ENCODE results near the gene PER1. TPM values are rescaled to one million over a fixed set of nuclear protein-coding genes. Genes with fewer than 3 reads are reported as not detected.

PER1 gene
- total RNA-seq, 1 donor from 2014 or later = 124 TPM

DNA sequence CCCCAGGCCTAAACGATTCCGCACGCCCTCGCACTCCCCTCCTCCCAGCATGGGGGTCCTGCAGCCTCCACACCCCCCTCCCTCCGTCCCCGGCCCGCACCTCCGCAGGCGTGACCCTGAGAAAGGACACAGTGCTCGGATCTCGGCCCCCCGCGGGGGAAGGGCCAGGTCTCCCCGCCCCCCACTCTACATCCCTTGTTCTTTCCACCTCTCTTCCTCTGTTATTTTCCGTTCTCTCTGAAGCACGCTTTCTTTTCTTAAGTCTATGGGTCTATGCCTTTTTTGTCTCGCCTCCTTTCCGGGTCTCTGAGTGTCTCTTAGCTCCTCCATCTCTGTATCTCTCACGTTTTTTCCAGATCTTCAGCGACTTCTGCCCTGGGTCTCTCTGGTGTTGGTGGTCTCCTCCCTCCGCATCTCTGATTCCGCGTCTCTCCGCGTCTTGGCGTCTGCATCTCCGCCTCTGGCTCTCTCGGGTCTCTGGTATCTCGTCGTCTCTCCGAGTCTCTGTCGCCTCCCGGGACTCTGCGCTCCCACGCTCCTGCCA is 26.2 kb downstream of the PER1 start:
- intact Hi-C loops (cut with DNase I) = no loop called here
- DNase-seq = no peak
- ATAC-seq (ENCODE audit: poor library complexity) = peak; percentile 3

DNA sequence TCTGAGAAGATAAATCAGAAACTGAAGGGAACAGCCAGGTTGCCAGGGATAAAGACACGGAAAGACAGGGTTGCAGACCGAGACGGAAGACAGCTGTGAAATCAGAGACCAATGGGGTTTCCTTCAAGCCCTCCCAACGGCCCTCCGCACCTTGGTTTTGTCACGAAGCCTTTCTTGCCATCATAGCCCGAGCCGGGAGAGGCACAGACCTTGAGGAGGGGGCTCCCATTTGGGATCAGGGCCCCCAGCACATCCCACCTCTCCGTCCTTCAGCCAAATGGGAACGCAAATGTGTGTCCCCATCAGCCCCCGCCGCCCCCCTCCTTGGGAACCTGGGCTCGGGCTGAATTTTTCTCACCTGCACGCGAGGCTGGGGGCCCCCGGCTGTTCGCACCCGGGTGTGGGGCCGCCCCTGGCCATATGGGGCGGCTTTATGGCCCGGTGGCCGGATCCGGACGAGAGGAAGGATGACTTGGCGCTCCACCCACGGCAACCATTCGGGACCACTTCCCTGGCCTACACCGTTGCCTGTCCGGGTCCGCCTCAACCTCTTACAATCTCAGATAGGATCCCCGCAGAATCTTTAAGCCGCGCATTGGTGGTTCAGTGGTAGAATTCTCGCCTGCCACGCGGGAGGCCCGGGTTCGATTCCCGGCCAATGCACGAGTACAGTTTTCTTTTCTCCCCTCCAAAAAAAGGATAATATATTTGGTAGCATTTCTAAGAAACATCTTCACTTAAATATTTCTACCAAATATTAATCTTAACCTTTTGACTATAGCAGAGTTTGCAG is 26.9 kb downstream of the PER1 start:
- intact Hi-C loops (cut with DNase I) = no loop called here
- DNase-seq (peak; percentile 82), ATAC-seq (ENCODE audit: poor library complexity) (peak; percentile 62)

DNA sequence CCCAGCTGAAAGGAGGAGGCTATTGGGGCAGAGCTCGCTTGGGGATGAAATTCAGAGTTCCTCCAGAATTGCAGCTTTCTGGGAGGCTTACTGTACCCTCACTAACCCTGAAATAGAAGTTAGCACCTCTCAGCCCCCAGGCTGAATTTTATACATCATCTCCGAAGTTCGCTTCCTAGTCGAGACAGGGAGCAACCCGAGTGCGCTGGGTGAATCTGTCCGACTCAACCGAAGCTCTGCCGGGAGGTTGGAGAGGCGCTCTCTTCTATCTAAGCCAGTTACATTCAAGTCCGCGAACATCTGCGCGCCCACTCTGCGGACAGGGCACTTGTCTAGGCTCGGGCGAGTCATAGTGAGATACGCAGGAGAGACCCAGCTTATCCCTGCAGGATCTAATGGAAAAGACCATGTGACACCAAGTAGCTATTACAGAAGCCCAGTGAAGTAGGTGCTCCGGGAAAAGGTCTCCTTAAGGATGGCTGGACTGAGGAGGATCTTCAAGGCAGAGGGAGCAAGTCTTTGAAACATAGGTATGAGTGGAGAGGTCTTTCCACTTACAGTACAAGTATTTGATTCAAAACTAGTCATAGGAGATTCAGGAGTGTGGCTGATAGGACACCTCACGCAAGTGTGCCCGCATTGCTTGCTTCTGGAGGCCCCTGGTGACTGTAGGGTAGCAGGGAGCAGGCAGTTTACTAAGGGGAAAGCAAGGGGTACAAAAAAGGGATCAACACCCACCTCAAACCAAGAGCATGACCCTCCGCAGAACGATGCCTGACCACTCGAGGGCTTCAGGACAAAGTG is 27.7 kb downstream of the PER1 start:
- intact Hi-C loops (cut with DNase I) = loop anchor here (5.0 kb wide), 1 partner anchor 38 kb away; the partner anchor contains the start of gene VAMP2
- ATAC-seq (ENCODE audit: poor library complexity) = no peak
- DNase-seq = no peak

DNA sequence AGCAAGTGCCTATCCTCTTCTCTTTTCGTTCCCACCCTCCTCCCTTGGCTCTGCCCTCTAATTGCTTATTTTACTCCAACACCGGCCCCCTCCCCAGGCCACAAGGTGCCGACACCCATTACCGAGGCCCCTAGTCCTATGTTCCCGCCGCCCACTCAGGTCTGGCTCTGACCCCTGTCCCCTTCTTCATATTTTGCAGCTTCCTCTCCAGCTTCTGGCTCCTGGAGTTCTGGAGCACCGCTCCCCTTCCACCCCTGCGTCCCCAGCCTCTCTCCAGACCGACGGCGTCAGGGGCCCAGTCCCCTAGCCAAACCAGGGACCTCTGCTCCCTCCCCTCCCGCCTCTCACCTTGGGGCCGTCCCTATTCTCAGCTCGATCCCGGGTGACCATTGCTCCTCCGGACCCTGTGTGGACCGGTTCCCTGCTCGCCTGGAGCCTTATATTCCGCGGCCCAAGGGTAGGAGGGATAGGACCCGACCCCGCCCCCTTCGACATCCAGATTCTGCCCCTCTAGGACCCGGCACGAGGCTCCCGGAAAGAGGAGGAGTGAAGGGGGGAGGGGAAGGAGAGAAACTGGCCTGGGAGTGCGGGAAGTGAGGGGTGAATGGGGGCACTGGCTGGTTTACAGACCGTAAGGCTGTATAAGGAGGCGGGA is 28.4 kb downstream of the PER1 start, which contains the start of gene HES7:
Gene HES7 (minus strand): TSS at position 412 of the 655 bp plus-strand sequence. CDS start 22 bp downstream, at position 390.
- ATAC-seq (ENCODE audit: poor library complexity) (no peak), DNase-seq (no peak)
- intact Hi-C loops (cut with DNase I) = loop anchor here (5.0 kb wide), 1 partner anchor 38 kb away; the partner anchor contains the start of gene VAMP2

DNA sequence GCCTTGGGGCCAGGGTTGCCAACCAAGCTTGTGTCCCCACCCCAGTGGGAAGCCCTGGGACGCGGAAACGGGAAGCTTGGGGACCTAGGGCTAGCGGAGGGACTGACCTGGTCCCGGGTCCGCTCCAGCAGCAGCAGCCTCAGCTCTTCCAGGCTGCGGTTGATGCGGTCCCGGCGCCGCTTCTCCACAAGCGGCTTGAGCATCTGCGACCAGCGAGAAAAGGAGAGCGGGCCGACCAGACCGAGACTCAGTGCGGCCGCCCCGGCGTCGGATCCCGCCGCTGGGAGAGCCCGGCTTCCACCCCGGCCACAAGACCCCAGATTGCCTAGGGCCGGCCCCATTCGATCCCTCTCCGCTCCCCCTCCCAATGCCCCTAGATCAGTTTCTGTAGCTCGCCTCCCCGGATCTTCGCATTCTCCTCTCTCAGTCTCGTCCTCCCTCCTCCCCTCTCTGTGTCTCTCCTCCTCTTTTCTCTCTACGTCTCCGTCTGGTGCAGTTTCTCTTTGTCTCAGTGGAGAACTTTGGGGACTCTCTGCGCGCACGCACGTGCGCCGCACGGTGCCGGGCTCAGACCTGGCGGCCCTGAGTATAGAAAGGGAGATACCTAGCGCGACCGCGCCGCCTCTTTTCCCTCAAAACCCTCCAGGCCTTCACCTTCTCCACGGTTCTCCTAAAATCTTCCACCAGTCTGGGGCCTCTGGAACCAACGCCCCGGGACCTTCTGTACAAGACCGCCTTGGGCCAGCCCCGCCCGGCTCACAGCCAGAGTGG is 29.1 kb downstream of the PER1 start:
- intact Hi-C loops (cut with DNase I) = loop anchor here (5.0 kb wide), 1 partner anchor 39 kb away; the partner anchor contains the start of gene VAMP2
- ATAC-seq (ENCODE audit: poor library complexity) (no peak), DNase-seq (peak; percentile 54)

DNA sequence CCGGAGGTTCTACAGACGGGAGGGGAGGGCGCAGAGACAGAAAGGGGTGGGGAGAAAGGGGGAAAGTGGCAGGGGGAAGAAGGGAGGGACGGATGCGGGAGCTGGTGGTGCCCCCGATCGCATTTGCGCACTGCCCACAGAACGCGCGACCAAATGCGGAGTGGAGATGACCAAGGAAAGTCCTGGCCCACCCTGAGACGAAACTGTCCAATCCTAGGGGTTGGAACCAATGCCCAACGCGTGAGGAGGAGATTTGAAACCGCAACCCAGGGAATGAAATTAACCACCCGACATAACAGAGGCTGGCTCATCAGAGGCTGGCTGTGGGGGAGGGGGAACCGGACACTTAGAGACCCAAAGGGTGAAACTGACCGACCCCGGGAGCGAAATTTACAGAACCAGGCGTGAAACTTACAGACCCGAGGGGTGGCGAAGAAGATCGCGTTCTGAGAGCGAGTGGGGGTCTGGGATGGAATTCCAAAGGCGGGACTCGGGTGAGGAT is 29.7 kb downstream of the PER1 start:
- intact Hi-C loops (cut with DNase I) = loop anchor here (5.0 kb wide), 1 partner anchor 40 kb away; the partner anchor contains the start of gene VAMP2
- no peak for ATAC-seq (ENCODE audit: poor library complexity)
- DNase-seq = no peak

DNA sequence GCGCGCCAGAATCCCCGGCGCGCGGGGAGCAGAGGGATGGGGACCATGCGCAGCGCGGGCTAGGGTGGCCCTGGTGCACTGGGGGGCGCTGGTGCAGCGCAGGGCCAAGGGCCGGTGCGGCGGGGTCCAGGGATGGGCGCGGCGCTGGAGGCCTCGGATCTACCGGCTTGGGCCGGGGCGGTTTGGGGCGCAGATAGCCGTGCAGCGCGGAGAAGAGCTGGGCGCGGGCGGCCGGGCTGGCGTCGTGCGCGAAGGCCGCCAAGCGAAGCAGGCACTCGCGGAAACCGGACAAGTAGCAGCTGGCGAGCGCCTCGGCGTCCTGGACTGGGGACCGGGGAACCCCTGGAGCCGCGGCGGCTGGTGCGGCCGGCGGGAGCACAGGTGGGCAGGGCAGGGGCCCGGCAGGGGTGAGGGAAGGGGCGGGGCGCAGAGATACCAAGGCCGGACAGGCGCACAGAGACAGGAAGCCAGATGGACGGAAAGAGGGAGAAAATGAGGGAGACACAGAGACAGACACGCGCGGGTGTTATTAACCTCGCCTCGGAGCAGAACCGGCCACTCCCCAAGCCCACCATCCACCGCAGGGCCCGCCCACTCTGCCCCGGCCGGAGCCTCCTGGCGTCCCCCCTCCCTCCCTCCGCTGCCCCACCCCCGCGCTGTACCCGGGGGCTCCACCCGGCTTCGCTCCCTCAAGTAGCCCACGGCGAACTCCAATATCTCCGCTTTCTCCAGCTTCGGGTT is 30.4 kb downstream of the PER1 start:
- peak; percentile 72 for DNase-seq
- intact Hi-C loops (cut with DNase I) = loop anchor here (5.0 kb wide), 1 partner anchor 40 kb away; the partner anchor contains the start of gene VAMP2
- ATAC-seq (ENCODE audit: poor library complexity) = peak; percentile 19

DNA sequence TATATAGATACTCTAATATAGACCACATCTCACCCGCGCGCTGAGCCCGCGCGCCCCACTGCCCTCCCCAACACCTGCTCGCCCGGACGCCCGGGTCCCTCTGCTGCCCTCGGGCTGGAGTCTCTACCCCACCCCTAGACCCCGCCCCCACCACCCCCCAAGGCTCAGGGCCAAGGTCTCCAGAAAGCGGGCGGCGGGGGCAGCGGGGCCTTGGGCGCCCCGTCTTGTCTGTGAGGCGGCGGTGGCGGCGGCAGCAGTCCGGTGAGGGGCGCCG is 30.9 kb downstream of the PER1 start:
- intact Hi-C loops (cut with DNase I) = loop anchor here (5.0 kb wide), 1 partner anchor 41 kb away; the partner anchor contains the start of gene VAMP2
- DNase-seq (peak; percentile 48), ATAC-seq (ENCODE audit: poor library complexity) (no peak)

DNA sequence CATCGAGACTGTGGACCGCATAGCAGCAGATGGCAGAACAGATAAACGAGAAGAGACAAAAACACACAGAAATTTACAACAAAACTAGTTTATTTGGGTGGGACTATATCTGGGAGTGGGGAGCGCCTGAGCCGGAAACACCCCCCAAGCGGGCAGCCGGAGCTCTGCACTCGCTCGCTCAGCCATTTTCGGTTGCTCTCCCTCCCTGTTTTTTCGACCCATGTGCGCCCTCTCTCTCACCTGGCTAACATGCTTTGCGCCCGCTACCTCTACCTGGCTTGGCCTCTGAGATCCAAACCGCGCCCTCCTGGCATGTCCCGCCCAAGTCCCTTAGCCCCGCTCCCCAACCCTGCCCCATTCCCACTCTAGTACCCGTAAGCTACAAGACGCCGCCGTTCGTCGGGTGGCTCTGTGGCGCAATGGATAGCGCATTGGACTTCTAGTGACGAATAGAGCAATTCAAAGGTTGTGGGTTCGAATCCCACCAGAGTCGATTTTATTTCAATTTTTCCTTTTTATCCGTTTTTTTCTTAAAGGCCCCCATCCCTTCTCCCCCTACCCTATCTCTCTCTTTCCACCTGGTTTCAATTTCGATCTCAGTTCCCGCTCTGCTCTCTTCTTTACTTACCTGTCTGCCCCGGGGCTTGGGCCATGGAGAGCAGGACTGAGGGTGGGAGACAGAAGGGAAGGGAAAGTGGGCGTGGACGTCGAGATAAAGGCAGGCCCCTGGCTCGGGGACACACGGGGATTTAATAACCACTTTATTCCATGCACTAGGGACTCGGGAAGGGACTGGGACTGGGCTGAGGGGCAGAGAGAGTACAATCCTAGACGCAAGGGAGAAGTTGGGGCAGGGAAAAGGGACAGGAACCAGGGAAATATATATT is 31.4 kb downstream of the PER1 start:
- intact Hi-C loops (cut with DNase I) = loop anchor here (1.0 to 5.0 kb wide), 2 partner anchors 42 to 102 kb away; partner anchors contain the start of gene VAMP2
- DNase-seq = peak; percentile 80
- peak; percentile 27 for ATAC-seq (ENCODE audit: poor library complexity)

DNA sequence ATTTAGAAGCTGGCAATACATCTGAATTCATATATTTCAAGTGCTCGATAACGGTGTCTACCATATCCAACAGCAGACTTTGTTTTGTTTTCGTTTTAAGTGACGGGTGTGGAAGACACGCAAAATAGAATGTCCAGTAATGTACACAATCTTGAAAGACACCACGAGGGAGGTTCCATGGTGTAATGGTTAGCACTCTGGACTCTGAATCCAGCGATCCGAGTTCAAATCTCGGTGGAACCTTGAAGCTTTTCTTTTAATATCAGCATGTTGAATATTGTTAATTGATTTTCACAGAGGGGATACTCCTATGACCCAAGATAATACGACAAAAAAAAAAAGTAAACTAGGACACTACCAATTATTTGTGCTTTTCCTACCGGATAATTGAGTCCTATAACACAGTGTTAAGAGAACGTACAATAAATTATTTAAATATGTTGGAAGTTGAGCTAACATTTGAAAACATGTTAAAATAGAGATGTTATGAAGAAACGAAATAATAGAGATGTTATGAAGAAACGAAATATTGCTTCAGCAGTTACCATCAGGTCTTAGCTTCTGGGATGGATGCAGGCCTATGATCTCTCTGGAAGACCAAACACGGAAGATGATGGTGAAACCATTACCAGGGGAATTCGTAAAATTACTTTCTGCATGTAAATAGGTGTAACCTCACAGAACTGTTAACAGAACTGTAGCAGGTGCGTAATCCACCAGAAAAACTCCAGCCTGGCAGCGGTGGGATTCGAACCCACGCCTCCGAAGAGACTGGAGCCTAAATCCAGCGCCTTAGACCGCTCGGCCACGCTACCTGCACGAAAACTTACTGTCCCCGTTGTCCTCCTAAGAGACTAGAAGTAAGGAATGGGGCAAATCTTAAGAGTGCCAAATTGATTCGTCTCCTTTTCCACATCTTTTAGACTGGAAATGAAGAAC is 32.4 kb downstream of the PER1 start:
- ATAC-seq (ENCODE audit: poor library complexity) (peak; percentile 73), DNase-seq (peak; percentile 83)
- intact Hi-C loops (cut with DNase I) = loop anchor here (1.0 to 5.0 kb wide), 3 partner anchors 42 to 102 kb away; partner anchors contain the start of gene VAMP2

DNA sequence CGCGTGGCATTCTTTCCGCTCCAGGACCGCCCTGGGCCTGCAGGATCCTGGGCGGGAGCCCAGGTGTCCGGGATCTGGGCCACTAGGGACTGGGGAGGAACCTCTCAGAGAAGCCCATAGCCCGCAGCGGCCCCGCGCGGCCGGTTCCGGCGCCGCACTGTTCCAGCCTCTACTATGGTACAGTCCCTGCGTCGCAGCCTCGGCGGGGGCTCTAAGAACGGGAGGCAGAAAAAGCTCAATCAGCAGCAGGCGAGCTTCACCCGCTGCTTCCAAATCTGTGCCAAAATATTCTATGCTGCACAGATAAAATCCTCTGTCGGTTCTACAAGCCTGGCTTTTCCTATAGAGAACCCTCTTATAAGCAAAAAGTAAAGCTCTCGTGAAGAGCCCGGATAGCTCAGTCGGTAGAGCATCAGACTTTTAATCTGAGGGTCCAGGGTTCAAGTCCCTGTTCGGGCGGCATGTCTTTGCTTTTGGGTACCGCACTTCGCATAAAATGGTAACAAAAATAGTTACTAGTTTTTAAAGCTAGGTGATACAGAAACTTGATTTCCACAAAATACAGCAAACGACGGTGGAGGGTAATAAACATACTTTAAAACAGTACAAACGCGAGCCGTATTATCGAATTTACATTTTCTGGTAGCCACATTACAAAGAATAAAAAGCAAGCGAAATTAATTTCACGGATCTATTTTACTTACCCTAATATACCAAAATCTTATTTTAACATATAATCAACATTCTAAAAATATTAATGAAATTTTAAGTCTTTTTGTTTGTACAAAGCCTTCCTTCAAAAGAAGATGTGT is 33.2 kb downstream of the PER1 start:
- DNase-seq = peak; percentile 95
- peak; percentile 85 for ATAC-seq (ENCODE audit: poor library complexity)
- intact Hi-C loops (cut with DNase I) = loop anchor here (2.0 kb wide), 1 partner anchor 68 kb away; no protein-coding TSS in a partner anchor

DNA sequence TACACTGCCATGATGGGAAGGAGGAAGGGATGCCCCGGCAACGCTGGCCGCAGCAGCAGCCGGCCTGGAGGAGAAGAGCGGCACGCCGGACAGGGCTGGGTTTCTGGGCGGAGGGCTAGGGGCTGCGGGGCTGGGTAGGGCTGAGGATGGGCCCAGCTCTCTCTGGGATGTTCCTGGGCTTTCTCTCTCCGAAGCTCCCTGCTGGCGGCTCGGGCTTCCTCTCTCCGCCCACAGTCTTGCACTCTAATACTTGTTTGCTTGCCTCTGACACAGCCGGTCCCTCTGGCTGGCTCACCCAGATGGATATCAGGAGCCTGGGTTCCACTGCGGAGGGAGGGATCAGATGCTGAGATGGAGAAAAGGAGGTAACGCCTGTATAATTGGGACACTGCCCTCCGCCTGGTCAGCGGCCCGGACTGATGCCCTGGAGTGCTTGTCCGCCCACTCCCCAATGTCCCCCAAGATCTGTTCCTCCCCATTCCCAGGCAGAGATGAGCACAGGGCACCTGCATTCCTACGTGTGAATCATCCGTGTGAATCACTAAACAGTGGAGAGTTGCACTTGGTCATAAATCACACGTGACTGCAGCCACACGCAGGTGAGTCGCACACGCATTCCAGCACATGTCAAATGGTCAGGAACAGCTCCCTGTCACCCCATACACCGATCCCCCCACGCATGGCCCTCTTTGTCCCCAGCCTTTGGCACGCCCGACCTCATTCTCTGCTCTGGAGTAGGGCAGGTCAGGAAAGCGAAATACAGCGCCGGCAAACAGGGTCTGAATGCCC is 34.0 kb downstream of the PER1 start, which contains the start of gene ALOXE3:
Gene ALOXE3 (minus strand): TSS at position 535 of the 789 bp plus-strand sequence. CDS start 524 bp downstream, at position 11.
- ATAC-seq (ENCODE audit: poor library complexity) (no peak), DNase-seq (peak; percentile 56)
- intact Hi-C loops (cut with DNase I) = loop anchor here (2.0 kb wide), 1 partner anchor 69 kb away; no protein-coding TSS in a partner anchor

DNA sequence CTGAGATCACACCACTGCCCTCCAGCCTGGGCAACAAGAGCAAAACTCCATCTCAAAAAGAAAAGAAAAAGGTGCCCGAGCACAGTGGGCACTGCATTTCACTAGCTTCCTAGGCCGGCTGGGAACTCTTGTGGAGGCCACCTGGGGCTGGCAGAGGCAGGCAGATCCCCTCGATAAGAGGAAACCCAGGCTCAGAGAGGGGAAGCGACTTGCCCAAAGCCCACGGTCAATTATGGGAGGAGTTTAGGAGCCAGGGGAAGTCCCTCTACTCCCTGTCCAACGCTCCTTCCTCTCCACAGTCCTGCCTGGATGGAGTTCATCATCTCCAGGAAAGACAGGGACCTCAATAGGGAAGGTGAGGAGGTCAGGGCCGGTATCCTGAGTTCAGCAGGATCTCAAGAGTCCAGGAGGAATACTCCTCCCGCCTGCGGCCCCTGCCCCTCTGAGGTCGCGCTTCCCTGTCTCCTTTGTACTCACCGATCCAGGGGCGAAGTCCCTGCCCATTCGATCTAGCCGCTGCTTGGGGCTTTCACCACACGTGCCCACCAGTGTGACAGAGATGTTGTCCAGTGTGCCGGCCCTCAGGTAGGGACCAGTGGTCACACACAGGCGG is 34.7 kb downstream of the PER1 start:
- DNase-seq (no peak), ATAC-seq (ENCODE audit: poor library complexity) (no peak)
- intact Hi-C loops (cut with DNase I) = no loop called here
